DMS79 treated with DMSO at 0.1 percent for 48 hours (cell line): ENCODE measurements around the gene UBE4A.

ENCODE experiments used
- DNase-seq: peaks from one replicate; lab custom pipeline; 2025; lab: John Stamatoyannopoulos, UW

The UBE4A gene

GRCh38 chr11:118437208-118438125, 78.1 kb downstream of the UBE4A start:
- DNase-seq, result peak; percentile 49

- peak; percentile 21 for DNase-seq
Measured at GRCh38 chr11:118438314-118438931, 79.0 kb downstream of the UBE4A start.

- DNase-seq, result no peak
Measured at GRCh38 chr11:118439646-118440045, 80.2 kb downstream of the UBE4A start.

- no peak for DNase-seq
Measured at GRCh38 chr11:118441770-118442275, 82.4 kb downstream of the UBE4A start.

- no peak for DNase-seq
Measured at GRCh38 chr11:118442301-118442700, 82.9 kb downstream of the UBE4A start.

GRCh38 chr11:118442908-118443589, 83.6 kb downstream of the UBE4A start:
- no peak for DNase-seq

- DNase-seq, result no peak
Measured at GRCh38 chr11:118443590-118444218, 84.3 kb downstream of the UBE4A start.

GRCh38 chr11:118447423-118447822, 88.0 kb downstream of the UBE4A start:
- DNase-seq, result no peak

GRCh38 chr11:118448294-118448693, 88.9 kb downstream of the UBE4A start:
- no peak for DNase-seq
